AG09309 (cell line): ENCODE results near the gene NPW.

Experiments used
- DNase-seq: peaks from one replicate; pipeline ENCODE4 v3.0.0-alpha.2; 2010; ENCODE audit warnings: low read depth
- H3K4me3 ChIP-seq: 2 replicates; pipeline ENCODE4 v1.5.1; 2011; ENCODE audit warnings: mild to moderate bottlenecking, low read depth, low read length, moderate library complexity; ENCODE audit not compliant: control insufficient read depth
- CTCF ChIP-seq: IDR thresholded peaks from 2 replicates; pipeline ENCODE4 v1.5.1; 2011; ENCODE audit warnings: mild to moderate bottlenecking, low read depth, low read length, inconsistent platforms; ENCODE audit not compliant: insufficient read depth, control insufficient read depth; ENCODE audit errors: missing control alignments

NPW gene

GRCh38 chr16:2037647-2038381 lies 18.2 kb downstream of the NPW start:
- H3K4me3 ChIP-seq: no peak overlapping the region
- TF ChIP-seq CTCF: no peak
- no peak for DNase-seq

GRCh38 chr16:2038382-2039231 lies 19.0 kb downstream of the NPW start:
- H3K4me3 ChIP-seq: no peak overlapping the region
- TF ChIP-seq CTCF: no peak
- DNase-seq: no peak

GRCh38 chr16:2039274-2040031 lies 19.9 kb downstream of the NPW start:
- DNase-seq: peak; percentile 63
- no peak overlapping the region for H3K4me3 ChIP-seq
- TF ChIP-seq CTCF: no peak

- TF ChIP-seq CTCF: no peak
- DNase-seq: no peak
Observed at GRCh38 chr16:2040041-2040786, 20.6 kb downstream of the NPW start.

GRCh38 chr16:2040787-2041522 lies 21.4 kb downstream of the NPW start:
- no peak for DNase-seq
- no peak for TF ChIP-seq CTCF
- H3K4me3 ChIP-seq: no peak overlapping the region

More at GRCh38 chr16:2040041-2040786, 20.6 kb downstream of the NPW start:
- H3K4me3 ChIP-seq: no peak overlapping the region
